GM13976 (cell line): ENCODE results near the gene ACRV1.
"Not testable (repeated sequence)": the region's sequence is repeated elsewhere in the genome, so short reads cannot be mapped to it uniquely, and the experiment has no call there.

Experiments used
- DNase-seq: peaks from one replicate; pipeline ENCODE4 v3.0.0; 2012; ENCODE audit warnings: low spot score
- in situ Hi-C: fragments of 300-500 bp; cut with MboI; formaldehyde crosslinking; loops from one replicate; pipeline ENCODE4 v1.12.0; 2022; ENCODE audit warnings: low sequenced_read_pairs, mixed read lengths, inconsistent platforms; ENCODE audit not compliant: unreplicated experiment
- TF ChIP-seq, protein P1 (sequence below): IDR thresholded peaks from 2 replicates; pipeline ENCODE4 v1.5.1; 2012; ENCODE audit warnings: borderline replicate concordance, mild to moderate bottlenecking; ENCODE audit not compliant: insufficient read depth; ENCODE audit errors: extremely low read depth, missing control alignments, control extremely low read depth

ACRV1 gene

DNA sequence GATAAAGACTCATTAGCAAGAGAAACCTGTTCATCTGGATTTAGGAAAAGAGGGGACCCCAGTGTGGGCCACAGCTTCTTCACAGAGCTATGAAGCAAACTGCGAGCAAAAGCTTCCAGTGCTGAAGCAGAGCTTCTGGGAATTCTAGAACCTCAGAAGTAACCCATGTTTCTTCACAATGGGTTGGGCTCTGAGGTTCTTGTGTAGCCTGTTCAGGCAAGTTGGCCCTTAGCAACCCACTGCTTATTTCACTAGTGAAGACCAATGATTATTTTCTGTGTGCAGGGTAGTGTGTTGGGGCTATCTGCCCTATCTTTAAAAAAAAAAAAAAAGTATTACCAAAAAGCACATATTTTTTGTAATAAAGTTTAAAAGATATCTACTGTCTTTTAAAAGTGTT, at the start of gene ACRV1:
Gene ACRV1 (minus strand): TSS at position 101 of the 400 bp plus-strand sequence. CDS start 67 bp downstream, at position 34.
- TF ChIP-seq, protein P1, sequence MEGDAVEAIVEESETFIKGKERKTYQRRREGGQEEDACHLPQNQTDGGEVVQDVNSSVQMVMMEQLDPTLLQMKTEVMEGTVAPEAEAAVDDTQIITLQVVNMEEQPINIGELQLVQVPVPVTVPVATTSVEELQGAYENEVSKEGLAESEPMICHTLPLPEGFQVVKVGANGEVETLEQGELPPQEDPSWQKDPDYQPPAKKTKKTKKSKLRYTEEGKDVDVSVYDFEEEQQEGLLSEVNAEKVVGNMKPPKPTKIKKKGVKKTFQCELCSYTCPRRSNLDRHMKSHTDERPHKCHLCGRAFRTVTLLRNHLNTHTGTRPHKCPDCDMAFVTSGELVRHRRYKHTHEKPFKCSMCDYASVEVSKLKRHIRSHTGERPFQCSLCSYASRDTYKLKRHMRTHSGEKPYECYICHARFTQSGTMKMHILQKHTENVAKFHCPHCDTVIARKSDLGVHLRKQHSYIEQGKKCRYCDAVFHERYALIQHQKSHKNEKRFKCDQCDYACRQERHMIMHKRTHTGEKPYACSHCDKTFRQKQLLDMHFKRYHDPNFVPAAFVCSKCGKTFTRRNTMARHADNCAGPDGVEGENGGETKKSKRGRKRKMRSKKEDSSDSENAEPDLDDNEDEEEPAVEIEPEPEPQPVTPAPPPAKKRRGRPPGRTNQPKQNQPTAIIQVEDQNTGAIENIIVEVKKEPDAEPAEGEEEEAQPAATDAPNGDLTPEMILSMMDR: no peak

GRCh38 chr11:125728969-125729368, 48.3 kb upstream of the ACRV1 start:
- DNase-seq: no peak
- in situ Hi-C loops: no loop called here
- TF ChIP-seq, protein P1: no peak

More for the DNA sequence above, at the start of gene ACRV1:
- DNase-seq: no peak
- in situ Hi-C loops: no loop called here

DNA sequence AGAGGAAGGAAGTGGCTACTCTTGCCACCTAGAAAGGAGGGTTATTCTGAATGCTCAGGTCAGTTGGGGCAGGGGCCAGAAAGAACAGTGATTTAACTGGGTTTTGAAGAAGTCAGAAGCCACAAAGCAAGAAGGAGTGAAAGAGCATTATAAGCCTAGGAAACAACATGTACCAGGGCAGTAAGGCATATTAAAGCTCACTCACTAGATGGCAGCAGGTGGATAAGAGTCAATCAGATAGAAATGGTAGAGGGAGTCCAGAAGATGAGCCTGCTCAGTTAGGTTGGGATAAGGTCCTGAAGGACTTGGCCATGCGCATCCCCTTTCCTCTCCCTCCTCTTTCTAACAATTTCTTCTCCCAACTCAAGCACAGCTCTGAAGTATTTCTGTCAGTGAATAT, 43.5 kb upstream of the ACRV1 start:
- no peak for DNase-seq
- in situ Hi-C loops: no loop called here
- TF ChIP-seq, protein P1: no peak

DNA sequence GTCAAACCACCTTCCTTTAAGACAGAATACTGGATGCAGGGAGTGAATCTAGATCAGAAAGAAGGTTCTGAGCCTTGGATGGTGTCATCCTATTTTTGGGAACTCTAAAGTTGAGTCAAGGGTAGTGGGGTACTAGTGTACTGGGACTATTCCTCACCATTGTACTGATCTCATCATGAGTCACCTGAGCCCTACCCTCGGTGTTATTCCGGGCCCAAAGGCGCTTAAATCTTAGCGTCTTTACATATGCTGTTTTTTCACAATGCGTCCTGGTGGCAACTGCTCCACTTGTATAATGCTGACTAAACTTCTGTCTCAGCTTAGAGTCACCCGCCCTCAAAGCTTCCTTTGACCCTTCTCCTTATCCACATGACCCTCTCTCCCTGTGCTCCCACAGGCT, 40.1 kb upstream of the ACRV1 start:
- in situ Hi-C loops: no loop called here
- TF ChIP-seq, protein P1: no peak
- no peak for DNase-seq

DNA sequence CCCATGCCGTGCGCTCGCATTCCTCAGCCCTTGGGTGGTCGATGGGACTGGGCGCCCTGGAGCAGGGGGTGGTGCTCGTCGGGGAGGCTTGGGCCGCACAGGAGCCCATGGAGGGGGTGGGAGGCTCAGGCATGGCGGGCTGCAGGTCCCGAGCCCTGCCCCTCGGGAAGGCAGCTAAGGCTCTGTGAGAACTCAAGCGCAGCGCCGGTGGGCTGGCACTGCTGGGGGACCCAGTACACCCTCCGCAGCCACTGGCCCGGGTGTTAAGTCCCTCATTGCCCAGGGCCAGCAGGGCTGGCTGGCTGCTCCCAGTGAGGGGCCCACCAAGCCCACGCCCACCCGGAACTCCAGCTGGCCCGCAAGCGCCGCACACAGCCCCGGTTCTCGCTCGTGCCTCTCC, 24.0 kb upstream of the ACRV1 start:
- in situ Hi-C loops, DNase-seq: not testable (repeated sequence)

GRCh38 chr11:125701858-125702621, 21.4 kb upstream of the ACRV1 start:
- in situ Hi-C loops: no loop called here
- DNase-seq: no peak
- TF ChIP-seq, protein P1: no peak

- TF ChIP-seq, protein P1: no peak
- in situ Hi-C loops: no loop called here
- no peak for DNase-seq
These were observed 20.5 kb upstream of the ACRV1 start for GRCh38 chr11:125701018-125701610.
